Activated CD8-positive, alpha-beta memory T cell treated with anti-CD3 and anti-CD28 coated beads for 36 hours (primary cell): ENCODE measurements around the gene CCDC9B. TPM values are rescaled to one million over a fixed set of nuclear protein-coding genes. Genes with fewer than 3 reads are reported as not detected.

ENCODE experiments used
- CTCF ChIA-PET: fragments of 350-600 bp; sonication (Branson Sonifier 250); formaldehyde crosslinking; loops from one replicate; lab custom pipeline; 2021; ENCODE audit warnings: antibody characterized with exemption; lab: Charles Lee
- POLR2A ChIA-PET: fragments of 350-600 bp; sonication (Branson Sonifier 250); formaldehyde crosslinking; loops from one replicate; lab custom pipeline; 2021; ENCODE audit warnings: antibody characterized with exemption; lab: Charles Lee
- total RNA-seq, 2 experiments: library from RNA; stranded (reverse); gene quantifications; one replicate each; pipeline ENCODE4 v1.2.3, GENCODE V29; 2021

The CCDC9B gene
- total RNA-seq, 2 experiments from 2014 or later = 0.17 to 0.34 TPM

DNA sequence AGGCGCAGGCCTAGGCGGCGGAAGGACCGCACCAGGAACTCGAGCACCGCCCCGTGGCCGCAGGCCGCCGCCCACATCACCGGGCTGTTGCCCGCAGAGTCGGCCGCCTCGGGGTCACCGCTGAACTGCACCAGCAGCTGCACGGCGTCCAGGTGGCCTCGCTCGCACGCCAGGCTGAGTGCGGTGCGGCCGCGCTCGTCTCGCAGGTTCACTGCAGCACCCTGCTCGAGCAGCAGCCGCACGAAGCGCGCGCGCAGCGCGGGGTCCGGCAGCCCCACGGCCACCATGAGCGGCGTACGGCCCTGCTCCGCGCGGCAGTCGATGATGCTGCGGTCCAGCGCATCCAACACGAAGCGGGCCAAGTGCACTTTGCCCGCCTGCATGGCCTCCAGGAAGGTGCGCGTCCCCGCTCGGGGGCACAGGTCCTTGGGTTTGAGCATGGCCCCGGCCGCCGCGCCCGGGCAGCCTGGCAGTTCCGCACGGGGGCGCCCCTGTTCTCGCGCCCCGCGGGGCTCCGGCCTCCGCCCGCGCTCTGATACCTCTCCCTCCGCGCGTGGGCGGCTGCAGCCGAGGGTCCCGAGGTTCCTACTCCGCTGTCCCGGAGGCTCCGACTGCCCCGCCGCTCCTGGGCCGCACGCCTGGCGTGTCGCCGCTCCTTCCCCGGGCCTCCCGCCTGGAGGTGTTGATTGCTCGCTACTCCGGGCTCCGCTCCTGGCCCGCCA is 58.4 kb downstream of the CCDC9B start:
- CTCF ChIA-PET = interaction anchor here (0.8 to 2.2 kb wide), 7 partner anchors 16 to 52 kb away, joined by 3 to 14 read pairs (median 4); partner anchors contain the start of gene PLCB2
- POLR2A ChIA-PET = interaction anchor here (1.3 kb wide), 1 partner anchor 27 kb away, joined by 7 read pairs; no protein-coding TSS in a partner anchor

DNA sequence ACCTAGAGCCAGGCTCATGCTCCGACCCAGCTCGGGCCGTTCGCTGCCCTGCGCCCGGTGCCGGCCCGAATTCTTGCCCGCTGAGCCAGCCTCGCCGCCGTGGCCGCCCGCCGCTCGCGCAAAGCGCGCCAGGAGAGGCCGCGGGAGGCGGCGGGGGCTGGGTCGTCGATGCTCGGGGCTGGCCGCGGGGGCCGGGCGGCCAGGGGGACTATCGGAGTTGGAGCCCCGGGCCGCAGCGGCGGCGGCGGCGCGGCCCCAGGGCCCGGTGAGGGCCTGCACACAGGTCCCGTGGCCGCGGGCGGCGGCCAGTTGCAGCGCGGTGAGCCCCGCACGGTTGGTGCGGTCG is 59.0 kb downstream of the CCDC9B start:
- ChIA-PET CTCF (interaction anchor here (1.1 kb wide), 1 partner anchor 25 kb away, joined by 3 read pairs; no protein-coding TSS in a partner anchor), POLR2A (no interaction called here)

Other genes with a start within 250 kb of the CCDC9B start
- gene BMF, start 232.1 kb downstream of the CCDC9B start, total RNA-seq = 1 to 10 TPM; 7.7 to 8.4 TPM
- gene BUB1B, start 179.9 kb downstream of the CCDC9B start, total RNA-seq = 10 to 100 TPM; 57.1 to 65.4 TPM
- 1 to 10 TPM; 2.1 to 2.3 TPM for gene PAK6, start 101.9 kb downstream of the CCDC9B start, total RNA-seq
- under 1 TPM in 1 of 2 experiments, not detected in 1; 0.17 TPM for gene ANKRD63, start 57.9 kb downstream of the CCDC9B start, total RNA-seq
- gene PLCB2, start 33.0 kb downstream of the CCDC9B start, total RNA-seq = 10 to 100 TPM; 52.3 to 53.3 TPM
- 10 to 100 TPM; 15.4 to 19.3 TPM for gene INAFM2, start 17.2 kb downstream of the CCDC9B start, total RNA-seq
- not detected for gene PHGR1, start 10.1 kb upstream of the CCDC9B start, total RNA-seq
- gene DISP2, start 17.3 kb upstream of the CCDC9B start, total RNA-seq = under 1 TPM; 0.15 to 0.36 TPM
- 10 to 100 TPM; 50.1 to 60.9 TPM for gene KNSTRN, start 41.8 kb upstream of the CCDC9B start, total RNA-seq
- 10 to 100 TPM; 68.8 to 72.3 TPM for gene IVD, start 64.9 kb upstream of the CCDC9B start, total RNA-seq
- gene BAHD1, start 100.0 kb upstream of the CCDC9B start, total RNA-seq = 10 to 100 TPM; 23.0 to 23.5 TPM
- 10 to 100 TPM; 11.2 to 11.7 TPM for gene CHST14, start 130.0 kb upstream of the CCDC9B start, total RNA-seq
- 10 to 100 TPM; 29.4 to 33.5 TPM for gene CCDC32, start 224.1 kb upstream of the CCDC9B start, total RNA-seq
- 10 to 100 TPM; 23.8 to 24.4 TPM for gene RPUSD2, start 228.4 kb upstream of the CCDC9B start, total RNA-seq